Measurements from ENCODE around the gene ITGA1.

GRCh38 chr5:52827815-52828214 is 40.1 kb downstream of the ITGA1 start:
- TF ChIP-seq EZH2 (IDR thresholded peaks at IDR 0.05; ENCODE audit: low read length) (no peak), CTCF (optimal IDR thresholded peaks at IDR 0.05 in 1 of 3, IDR thresholded peaks at IDR 0.05 in 1 of 3, conservative IDR thresholded peaks at IDR 0.05 in 1 of 3; ENCODE audit: extremely low read depth in 1 of 3, insufficient read depth in 2 of 3, low read length in 3 of 3) (no peak)
